Left lung (tissue), 10 donors: ENCODE data around the gene CPLX1. TPM values are rescaled to one million over a fixed set of nuclear protein-coding genes. Genes with fewer than 3 reads are reported as not detected.
"Not testable (repeated sequence)": the region's sequence is repeated elsewhere in the genome, so short reads cannot be mapped to it uniquely, and the experiment has no call there.

Source experiments
- ATAC-seq: fragments of 200-7000 bp; cut with Tn5 transposase; one replicate; pipeline ENCODE4 v1.9.1; 2020; ENCODE audit warnings: moderate library complexity
- DNase-seq, 4 donors: peaks; one replicate each; pipeline ENCODE4 v3.0.0-alpha.2; 2013 to 2020
- H3K27ac ChIP-seq, 2 donors: fragments of 200-600 bp; sonication (generic) in 1 of 2; one replicate each; pipeline versions ENCODE4 v1.5.0 to v1.8.0; 2020 to 2021
- H3K27me3 ChIP-seq, 2 donors: fragments of 200-600 bp; sonication (generic) in 1 of 2; one replicate each; pipeline versions ENCODE4 v1.5.0 to v1.8.0; 2020 to 2021
- H3K36me3 ChIP-seq, 2 donors: fragments of 200-600 bp; sonication (generic) in 1 of 2; one replicate each; pipeline versions ENCODE4 v1.5.0 to v1.8.0; 2020 to 2021
- H3K4me1 ChIP-seq, 2 donors: fragments of 200-600 bp; one replicate each; pipeline ENCODE4 v1.8.0; 2021
- H3K4me3 ChIP-seq, 2 donors: fragments of 200-600 bp; sonication (generic) in 1 of 2; one replicate each; pipeline versions ENCODE4 v1.5.0 to v1.8.0; 2020 to 2021; ENCODE audit warnings: mild to moderate bottlenecking in 1 of 2
- H3K9me3 ChIP-seq, 2 donors: fragments of 200-600 bp; sonication (generic) in 1 of 2; one replicate each; pipeline versions ENCODE4 v1.5.0 to v1.8.0; 2020 to 2021
- CTCF ChIP-seq, 2 donors: fragments of 200-600 bp; sonication (generic) in 1 of 2; IDR thresholded peaks; one replicate each; pipeline versions ENCODE4 v1.5.0 to v1.8.0; 2021; ENCODE audit warnings: antibody characterized with exemption in 2 of 2
- intact Hi-C, 2 donors: fragments of 100-400 bp; cut with DNase I; formaldehyde crosslinking; loops; one replicate each; pipeline versions ENCODE4 v1.11.2 to v1.14.2; 2022
- polyA plus RNA-seq, 6 donors: library from polyadenylated mRNA; unstranded; fragments of 120-200 nt; gene quantifications; one replicate each; pipeline ENCODE4 v1.2.1, GENCODE V29; 2013; ENCODE audit not compliant: insufficient read length in 6 of 6
- total RNA-seq, 2 donors: library from RNA; stranded (reverse); fragmentation: NEBNext Ultra II Directional; extraction: Animal tissue kit (Norgen Biotek cat#: 25700); gene quantifications; one replicate each; pipeline ENCODE4 v1.2.1, GENCODE V29; 2021
- donor health status: DM: no; HTN: yes; CAD: no.
- donor health status: DM: no; HTN: no; CAD: no.

CPLX1 gene
- total and polyA plus RNA-seq, 8 donors = 0.98 to 3.2 (median 1.5) TPM

- peaks cover 18 to 62% of the 10 kb centered on the region in 2 donors for H3K4me1 ChIP-seq
- intact Hi-C loops = no loop called here
- DNase-seq (no peak), ATAC-seq (no peak)
- no peaks in the 10 kb centered on the region for H3K9me3 ChIP-seq
- H3K36me3 ChIP-seq = peaks cover 0 to 55% of the 10 kb centered on the region in 2 donors
- peak overlapping the region in 1 of 2 donors; percentile 100 for H3K4me3 ChIP-seq
- H3K27ac ChIP-seq = no peak overlapping the region
- peaks cover 1 to 5% of the 10 kb centered on the region in 2 donors for H3K27me3 ChIP-seq
- TF ChIP-seq CTCF (IDR thresholded peaks at IDR 0.05) = no peak
These were observed 46.4 kb downstream of the CPLX1 start for GRCh38 chr4:779555-779954.

DNA sequence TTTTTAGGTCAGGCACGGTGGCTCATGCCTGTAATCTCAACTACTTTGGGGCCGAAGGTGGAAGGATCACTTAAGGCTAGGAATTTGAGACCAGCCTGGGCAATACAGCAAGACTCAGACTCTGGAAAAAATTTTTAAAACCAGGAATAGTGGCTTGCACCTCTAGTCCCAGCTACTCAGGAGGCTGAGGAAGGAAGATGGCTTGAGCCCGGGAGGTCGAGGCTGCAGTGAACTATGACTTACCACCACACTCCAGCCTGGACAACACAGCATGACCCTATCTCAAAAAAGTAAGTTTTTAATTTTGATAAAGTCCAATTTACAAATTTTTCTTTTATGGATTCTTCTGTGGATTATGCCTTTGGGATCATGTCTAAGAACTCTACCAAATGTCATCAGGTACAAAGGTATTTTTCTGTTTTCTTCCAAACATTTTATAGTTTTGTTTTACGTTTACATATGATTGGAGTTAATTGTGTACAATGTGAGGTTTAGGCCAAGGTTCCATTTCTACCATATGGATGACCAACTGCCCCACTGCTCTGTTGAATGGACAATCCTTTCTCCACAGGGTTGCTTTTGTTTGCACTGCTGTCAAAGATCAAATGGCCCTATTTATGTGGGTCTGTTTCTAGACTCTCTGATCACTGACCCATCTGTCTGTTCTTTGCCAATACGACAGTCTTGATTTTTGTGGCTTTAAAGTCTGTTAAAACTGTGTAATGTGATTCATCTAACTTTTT, 48.2 kb downstream of the CPLX1 start:
- H3K27ac ChIP-seq = no peak overlapping the region
- intact Hi-C loops = no loop called here
- H3K27me3 ChIP-seq = no peaks in the 10 kb centered on the region
- no peak for TF ChIP-seq CTCF (IDR thresholded peaks at IDR 0.05)
- H3K4me3 ChIP-seq = no peak overlapping the region
- H3K36me3 ChIP-seq = peaks cover 0 to 74% of the 10 kb centered on the region in 2 donors
- peaks cover 16 to 70% of the 10 kb centered on the region in 2 donors for H3K4me1 ChIP-seq
- DNase-seq (no peak), ATAC-seq (no peak)
- no peaks in the 10 kb centered on the region for H3K9me3 ChIP-seq

- intact Hi-C loops = no loop called here
- DNase-seq (peak in 1 of 4 donors; percentile 32), ATAC-seq (no peak)
- no peak for TF ChIP-seq CTCF (IDR thresholded peaks at IDR 0.05)
- Histone ChIP-seq H3K27ac (no peak overlapping the region), H3K4me1 (peaks cover 12 to 63% of the 10 kb centered on the region in 2 donors), H3K9me3 (no peaks in the 10 kb centered on the region), H3K4me3 (no peak overlapping the region), H3K27me3 (no peaks in the 10 kb centered on the region), H3K36me3 (peaks cover 0 to 79% of the 10 kb centered on the region in 2 donors)
These were observed 49.0 kb downstream of the CPLX1 start for GRCh38 chr4:776743-777441.

- DNase-seq, H3K4me3 ChIP-seq, H3K27me3 ChIP-seq, ATAC-seq, H3K9me3 ChIP-seq, H3K27ac ChIP-seq, intact Hi-C loops: not testable (repeated sequence)
- Histone ChIP-seq H3K4me1 (peaks cover 10 to 58% of the 10 kb centered on the region in 2 donors), H3K36me3 (peaks cover 0 to 93% of the 10 kb centered on the region in 2 donors)
These were observed 50.4 kb downstream of the CPLX1 start for GRCh38 chr4:775485-775884.

DNA sequence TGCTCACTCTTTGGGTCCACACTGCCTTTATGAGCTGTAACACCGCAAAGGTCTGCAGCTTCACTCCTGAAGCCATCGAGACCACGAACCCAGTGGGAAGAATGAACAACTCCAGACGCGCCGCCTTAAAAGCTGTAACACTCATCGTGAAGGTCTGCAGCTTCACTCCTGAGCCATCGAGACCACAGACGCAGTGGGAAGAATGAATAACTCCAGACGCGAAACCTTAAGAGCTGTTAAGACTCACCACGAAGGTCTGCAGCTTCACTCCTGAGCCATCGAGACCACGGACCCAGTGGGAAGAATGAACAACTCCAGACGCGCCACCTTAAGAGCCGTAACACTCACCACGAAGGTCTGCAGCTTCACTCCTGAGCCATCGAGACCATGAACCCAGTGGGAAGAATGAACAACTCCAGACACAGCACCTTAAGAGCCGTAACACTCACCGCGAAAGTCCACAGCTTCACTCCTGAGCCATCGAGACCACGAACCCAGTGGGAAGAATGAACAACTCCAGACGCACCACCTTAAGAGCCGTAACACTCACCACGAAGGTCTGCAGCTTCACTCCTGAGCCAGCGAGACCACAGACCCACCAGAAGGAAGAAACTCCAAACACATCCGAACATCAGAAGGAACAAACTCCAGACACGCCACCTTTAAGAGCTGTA, 51.4 kb downstream of the CPLX1 start:
- ATAC-seq, intact Hi-C loops, H3K9me3 ChIP-seq, H3K27me3 ChIP-seq, H3K4me3 ChIP-seq, H3K27ac ChIP-seq: not testable (repeated sequence)
- peak in 1 of 4 donors; percentile 9 for DNase-seq
- peaks cover 0 to 96% of the 10 kb centered on the region in 2 donors for H3K36me3 ChIP-seq
- peaks cover 2 to 48% of the 10 kb centered on the region in 2 donors for H3K4me1 ChIP-seq

DNA sequence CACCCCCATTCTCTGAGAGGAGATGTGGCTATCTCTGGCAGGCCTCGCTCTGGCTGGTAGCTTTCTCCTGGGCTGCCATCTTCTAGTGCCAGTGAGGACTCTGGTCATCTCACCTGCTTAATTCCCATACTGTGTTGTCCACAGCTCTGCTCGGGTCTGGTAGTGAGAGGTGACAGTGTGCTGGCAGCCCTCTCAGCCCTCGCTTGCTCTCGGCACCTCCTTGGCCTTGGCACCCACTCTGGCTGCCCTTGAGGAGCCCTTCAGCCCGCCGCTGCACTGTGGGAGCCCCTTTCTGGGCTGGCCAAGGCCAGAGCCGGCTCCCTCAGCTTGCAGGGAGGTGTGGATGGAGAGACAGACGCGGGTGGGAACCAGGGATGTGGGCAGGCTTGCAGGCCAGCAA, 52.7 kb downstream of the CPLX1 start:
- Histone ChIP-seq H3K9me3 (no peaks in the 10 kb centered on the region), H3K27me3 (no peaks in the 10 kb centered on the region), H3K36me3 (peaks cover 0 to 96% of the 10 kb centered on the region in 2 donors), H3K4me1 (peaks cover 0 to 37% of the 10 kb centered on the region in 2 donors), H3K27ac (no peak overlapping the region), H3K4me3 (no peak overlapping the region)
- ATAC-seq = peak; percentile 14
- intact Hi-C loops = no loop called here
- TF ChIP-seq CTCF (IDR thresholded peaks at IDR 0.05) = no peak
- DNase-seq = peak in 1 of 4 donors; percentile 64
